NOMO-1 treated with DMSO at 0.1 percent for 48 hours (cell line): ENCODE results near the gene MAP3K9.
A peak's percentile ranks its signal among the peaks of the same experiment; 100 is the strongest.

Experiments
- DNase-seq: peaks from one replicate; lab custom pipeline; 2025; ENCODE audit not compliant: unreplicated experiment; lab: John Stamatoyannopoulos, UW

Gene MAP3K9

DNA sequence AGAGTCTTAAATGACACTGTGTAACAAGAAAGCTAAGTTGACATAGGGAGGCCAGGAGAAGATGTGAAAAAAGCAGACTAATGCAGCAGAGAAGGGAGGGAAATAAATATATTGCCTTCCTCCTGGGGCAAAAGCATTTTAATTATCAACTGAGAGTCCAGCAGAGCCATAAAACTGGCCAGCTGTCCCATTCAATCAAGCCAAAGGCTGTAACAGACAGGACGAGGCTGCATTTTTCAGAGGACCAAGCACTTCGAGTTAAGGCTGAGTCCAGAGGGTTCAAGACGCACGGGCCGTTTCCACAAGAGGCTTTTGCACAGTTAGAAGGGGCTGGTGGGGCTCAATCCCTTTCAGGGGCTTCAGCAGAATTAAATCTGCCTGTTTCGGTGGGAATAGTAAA is 20.4 kb downstream of the MAP3K9 start:
- DNase-seq = no peak

DNA sequence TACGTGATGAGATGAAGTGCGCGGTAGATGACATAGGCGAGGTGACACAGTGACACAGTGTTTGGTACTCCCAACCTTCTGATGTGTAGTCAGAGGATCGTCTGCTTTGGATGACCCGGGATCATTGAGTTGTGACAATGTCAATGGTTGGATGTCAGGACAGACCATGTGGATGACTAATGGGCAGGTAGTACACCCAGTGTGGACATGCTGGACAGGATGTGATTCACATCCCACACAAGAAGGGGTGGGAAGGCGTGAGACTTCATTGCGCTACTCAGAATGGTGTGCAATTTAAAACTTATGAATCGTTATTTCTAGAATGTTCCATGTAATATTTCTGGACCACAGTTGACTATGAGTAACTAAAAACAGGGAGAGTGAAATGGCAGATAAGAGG is 23.8 kb downstream of the MAP3K9 start:
- no peak for DNase-seq

DNA sequence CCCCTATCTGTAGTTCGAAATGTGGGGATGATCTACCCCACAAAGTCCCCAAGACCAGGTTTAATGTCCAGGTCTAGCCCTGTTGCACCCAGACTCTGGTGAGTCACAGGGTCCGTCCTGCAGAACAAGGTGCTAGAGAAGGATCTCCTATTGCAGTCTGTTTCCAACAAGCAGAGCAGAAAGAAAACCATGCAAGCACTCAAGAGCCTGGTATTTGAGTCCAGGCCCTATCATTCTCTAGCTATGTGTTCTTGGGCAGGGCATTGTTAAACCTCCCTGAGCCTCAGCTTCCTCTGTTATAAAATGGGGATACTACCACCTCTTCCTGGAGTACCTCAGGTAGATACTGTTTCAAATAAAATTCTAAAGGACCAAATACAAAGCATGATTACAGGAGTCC is 24.4 kb downstream of the MAP3K9 start:
- no peak for DNase-seq

DNA sequence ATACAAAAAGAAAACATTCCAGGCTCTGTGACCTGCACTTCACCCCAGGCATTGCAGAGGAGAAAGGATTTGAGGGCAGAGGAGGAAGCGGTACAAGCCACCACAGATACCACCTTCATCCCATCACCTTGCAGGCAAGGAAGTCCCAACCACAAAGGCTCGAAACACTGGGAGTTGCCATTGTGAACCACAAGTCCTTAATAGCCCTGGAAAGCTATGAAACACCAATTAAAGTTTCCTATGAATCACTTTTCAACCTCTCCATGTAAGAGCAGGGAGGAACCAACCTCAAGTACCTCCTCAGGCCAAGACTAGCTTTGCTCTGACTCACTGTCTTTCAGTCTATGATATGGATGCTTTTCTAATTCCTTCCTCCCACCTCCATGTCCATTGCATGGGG is 27.0 kb downstream of the MAP3K9 start:
- peak; percentile 8 for DNase-seq

DNA sequence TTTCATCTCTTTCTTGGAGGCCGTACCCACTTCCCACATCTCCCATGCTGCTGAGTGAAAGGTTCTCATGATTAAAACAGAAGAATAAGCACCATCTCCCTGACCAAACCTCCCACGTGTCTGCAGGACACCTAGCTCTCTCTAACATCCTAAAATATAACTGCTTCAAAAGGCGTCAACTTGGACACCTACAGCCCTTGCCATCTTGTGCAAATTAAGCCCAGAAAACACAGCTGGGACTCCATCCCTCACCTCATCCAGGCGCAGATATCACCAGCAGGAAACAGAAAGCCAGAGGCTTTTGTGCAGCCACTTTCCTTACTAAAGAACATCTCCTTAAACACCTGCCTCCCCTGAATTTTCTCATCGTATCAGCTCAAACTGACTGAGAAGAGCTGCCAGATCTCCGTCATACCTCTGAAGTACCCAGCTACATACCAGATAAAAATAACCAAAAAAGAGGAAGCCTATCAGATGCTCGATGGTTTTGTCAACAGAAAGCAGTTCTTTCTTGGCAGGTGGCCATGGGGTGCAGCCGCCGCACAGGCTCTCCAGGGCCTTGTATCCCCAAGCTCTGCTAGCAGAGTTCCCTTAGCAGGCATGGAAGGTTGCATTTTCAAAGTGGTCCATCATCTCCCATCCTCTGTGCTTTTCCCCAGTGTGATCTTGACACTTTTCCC is 28.8 kb downstream of the MAP3K9 start:
- DNase-seq = peak; percentile 79

DNA sequence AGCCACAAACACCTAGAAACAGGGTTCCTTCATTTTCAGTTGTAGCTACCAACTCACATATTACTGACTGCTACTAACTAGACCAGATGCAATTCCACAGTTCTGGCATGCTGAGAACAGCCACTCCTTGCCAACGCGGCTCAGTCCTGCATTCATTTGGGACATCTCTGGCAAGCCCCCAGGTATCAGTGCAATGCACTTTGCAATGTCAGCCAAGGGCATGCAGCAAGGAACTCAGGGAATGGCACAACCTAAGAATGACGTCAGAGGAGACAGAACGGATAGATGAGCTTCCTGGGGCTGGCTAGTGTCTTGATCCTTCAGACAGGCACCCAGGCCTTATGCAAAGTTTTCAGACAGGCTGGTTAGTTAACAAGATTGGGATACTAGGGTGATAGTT is 29.6 kb downstream of the MAP3K9 start:
- no peak for DNase-seq

DNA sequence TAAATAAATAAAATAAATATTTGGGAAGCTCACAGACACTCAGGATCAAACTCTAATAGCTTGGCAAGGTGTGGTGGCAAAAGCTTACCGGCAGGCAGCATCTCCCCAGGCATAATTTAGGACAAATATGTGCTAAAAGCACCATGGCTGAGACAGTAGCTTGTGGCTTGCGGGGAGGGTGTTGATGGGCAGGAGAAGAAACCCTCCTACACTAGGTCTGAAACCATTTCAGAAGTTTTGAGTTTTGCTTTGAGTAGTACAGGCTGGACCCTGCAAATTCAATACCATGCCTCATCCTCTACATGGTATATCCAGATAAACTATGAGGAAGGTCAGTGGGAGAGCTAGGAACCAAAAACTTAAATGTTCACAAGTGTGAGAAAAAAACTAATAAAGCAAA is 33.1 kb downstream of the MAP3K9 start:
- no peak for DNase-seq

DNA sequence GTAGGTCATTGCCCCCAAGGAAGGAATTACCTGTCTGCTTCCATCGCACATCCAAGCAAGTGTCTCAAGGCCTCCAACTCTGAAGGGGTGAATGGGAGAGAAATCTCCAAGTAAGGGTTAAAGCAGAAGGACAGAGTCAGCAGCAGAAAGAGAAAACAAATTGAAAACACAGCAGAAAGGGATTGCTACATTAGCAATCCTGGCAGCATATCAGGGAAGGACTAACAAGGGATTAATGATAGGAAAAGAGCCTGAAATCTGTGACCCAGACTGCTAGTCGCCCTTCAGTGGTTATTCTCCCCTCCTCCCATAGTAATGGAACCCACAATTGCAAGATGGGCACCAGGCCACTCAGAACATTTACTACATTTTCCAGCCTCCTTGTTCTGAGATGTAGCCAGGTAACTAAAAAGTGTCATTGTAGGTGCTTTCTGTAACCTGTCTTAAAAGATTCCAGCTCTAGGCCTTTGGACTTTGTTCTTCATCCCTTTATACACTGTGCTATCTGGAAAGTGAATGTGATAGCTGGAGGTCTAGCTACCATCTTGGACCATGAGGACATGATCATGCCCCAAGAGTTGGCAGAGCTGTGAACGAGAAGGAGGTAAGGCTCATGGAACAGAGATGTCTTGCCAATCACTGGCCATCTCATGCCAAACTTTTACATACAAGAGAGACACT is 36.0 kb downstream of the MAP3K9 start:
- no peak for DNase-seq

DNA sequence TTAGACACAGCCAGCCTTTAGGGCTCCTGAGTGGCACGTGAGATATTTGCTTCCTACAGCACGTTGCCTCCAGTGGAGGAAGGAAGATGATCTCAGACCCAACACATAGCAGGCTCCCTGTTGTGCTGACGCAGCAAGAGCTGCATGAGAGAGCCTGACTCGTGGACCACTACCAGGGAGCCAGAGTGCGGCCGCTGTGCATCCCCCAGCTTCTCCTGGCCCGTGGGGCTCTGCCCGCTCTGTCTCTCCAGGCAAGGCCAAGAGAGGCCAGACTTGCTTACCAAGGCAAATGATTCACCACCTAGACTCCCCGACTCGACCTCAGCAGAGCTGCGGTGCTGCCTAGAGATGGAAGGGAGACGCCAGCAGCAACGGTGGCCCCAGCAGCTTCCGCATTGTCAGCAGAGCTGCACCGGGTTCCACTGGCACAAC is 37.5 kb downstream of the MAP3K9 start:
- DNase-seq = no peak

DNA sequence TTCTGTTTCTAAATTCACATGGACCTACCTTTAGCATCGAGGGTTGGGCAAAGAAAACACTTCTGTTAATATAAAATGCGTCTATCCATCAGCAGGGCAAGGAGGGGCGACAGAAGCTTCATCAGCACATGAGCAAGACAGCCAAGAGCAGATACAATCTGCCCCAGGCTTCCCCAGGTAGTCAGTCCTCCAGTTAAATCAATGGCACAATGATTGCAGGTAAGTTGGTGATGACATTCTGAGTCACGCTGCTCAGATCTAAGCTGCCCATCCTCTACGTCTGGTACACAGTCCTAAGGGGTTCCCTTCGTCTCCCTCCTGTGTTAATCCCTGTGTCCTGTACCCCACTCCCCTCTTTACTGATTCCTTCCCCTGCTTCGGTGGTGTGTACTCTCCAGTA is 38.8 kb downstream of the MAP3K9 start:
- DNase-seq = no peak

DNA sequence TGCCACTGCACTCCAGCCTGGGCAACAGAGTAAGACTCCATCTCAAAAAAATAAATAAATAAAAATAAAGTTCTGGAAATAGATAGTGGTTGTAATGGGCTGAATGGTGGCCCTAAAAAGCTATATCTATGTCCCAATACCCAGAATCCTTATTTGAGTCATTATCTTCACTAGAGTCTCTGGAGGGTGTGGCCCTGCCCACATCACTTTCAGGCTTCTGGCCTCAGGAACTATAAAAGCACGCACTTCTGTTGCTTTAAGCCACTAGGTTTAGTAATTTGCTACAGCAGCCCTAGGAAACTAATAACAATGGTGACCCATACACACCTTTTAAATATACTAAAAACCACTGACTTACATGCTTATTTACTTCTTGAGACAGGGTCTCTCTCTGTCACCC is 49.9 kb downstream of the MAP3K9 start:
- DNase-seq = no peak

DNA sequence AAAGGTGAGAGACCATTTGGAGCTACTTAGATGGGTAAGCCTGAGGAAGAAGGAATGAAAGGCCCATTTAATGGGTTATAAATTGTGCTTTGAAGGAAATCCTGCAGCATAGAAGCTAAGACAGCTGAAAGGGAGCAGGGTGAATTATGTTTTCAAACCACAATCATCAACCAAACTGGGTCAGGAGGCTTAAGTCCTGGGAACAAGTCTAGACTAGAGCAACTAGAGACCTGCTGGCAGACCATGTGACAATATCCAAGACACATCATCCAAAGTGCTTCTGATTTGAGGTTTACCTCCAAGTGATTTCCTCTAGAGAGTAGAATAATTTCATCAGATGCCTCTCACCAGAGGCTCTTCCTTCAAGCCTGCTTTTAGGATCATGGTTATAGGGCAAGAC is 53.7 kb downstream of the MAP3K9 start:
- DNase-seq = no peak

DNA sequence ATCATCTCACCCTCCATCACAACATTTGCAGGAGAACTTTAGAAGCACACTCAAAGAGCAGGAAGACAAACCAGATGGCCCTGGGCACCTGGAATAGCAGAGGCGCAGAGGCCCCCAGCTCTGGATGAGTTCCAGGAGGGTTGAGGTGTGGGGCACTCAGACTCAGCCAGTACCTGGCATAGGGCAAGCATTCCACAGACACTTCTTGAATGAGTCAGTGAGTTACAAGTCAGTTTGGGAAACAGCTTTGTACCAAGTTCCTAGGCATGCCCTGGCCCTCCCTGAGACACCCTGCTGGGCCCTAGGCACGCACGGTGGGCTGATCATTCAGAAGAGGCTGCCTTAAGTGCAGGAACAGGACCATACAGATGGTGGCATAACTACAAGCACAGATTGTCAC is 54.3 kb downstream of the MAP3K9 start:
- no peak for DNase-seq

DNA sequence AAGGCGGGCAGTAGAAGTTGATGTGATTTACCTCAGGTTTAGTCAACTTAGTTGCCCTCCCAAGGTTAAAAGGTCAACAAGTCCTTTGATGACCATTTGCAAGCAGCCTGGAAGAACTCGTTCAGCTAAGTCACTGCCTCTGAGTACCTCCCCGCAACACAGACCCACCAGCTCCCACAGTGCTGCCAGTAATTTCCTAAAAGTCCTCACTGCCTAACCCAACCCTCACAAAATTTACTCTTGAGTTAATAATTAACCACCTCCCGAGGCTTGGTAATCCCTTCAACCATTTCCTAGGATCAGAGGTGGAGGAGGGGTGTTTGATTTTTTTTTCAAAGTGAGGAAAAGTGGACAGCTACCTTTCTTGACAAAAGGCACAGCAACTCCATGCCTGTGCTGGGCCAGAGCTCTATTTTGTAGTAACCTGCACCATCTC is 55.8 kb downstream of the MAP3K9 start:
- no peak for DNase-seq

DNA sequence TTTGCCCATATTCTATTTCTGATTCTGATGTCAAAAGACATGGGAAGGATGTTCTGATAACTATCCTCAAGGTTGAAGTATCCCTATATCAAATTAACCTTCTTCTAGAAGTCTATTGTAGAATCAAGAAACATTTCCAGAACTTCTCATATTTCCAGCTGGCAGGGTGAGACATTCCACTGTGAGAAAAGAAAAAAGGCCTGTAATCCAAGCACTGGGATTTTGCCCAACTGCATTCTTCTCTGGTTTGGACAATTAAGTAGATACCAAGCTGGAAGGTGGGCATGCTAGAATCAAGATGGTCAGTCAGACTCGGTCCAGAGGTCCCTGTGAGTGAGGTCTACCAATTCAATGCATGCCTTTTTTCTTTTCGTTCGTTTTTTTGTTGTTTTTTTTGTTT is 60.9 kb downstream of the MAP3K9 start:
- no peak for DNase-seq

DNA sequence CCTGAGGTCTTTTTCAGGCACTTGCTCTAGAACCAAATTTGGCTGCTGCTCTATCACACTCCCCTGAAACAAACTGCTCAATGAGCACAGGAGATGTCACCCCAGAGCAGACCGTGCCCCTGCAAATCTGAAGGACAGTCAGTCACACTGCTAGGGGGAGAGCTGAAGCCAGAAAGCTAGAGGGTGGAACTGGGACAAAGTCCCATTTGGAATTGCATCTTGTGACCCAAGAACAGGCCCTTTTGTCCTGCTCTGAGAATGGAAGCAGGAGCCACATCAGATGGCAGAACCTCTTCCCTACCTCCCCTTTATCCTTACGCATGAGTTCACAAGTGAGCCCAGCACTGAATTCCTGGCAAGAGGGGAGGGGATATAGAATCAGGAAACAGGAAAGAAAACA is 64.7 kb downstream of the MAP3K9 start:
- no peak for DNase-seq

DNA sequence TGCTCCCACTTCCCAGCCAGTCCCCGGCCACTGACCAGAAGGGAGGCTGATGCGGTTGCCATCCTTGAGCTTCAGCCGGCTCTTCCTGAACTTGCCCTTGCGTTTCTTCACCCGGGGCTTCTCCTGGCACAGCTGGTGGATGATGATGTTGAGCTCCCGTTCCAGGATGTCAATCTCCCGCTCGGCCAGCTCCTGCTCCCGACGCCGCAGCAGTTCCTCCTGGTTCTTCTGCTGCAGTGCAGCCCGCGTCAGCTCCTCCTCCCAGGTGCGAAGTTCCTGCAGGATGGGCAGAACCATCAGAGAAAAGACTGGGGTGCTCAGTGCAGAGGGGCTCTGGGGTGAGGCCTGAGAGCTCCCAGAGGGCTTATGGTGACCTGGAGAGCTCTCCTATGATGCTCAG is 67.0 kb downstream of the MAP3K9 start:
- no peak for DNase-seq

DNA sequence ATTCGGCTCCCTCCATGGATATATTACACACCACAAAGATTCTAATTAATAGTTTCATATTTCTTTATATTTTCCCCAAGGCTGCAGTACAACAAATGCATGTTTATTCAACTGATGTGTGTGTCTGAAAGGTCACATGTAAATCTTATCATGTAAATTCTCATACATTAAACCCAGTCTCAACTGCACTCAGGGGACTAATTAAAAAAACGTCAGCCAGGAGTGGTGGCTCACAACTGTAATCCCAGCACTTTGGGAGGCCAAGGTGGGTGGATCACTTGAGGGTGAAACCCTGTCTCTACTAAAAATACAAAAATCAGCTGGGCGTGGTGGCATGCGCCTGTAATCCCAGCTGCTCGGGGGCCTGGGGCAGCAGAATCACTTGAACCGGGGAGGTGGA is 67.8 kb downstream of the MAP3K9 start:
- DNase-seq = no peak

DNA sequence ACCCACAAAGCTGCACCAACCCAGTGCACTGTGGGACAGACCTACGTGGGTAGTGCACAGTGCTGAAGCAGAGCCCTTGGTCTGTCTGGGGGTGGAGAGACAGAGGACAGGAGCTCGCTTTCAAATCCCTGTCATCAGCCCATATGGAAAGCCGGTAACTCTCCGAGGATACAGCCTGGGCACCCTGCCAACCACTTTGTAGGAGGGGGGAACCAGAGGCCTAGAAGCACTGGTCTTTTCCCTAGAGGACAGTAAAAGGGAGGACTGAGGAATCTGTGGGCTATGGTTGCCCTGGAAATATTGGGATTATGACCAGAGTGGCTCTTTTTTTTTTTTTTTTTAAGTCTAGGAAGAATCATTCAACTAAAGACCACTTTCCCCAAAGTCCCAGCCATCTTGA is 74.3 kb downstream of the MAP3K9 start:
- DNase-seq = no peak

DNA sequence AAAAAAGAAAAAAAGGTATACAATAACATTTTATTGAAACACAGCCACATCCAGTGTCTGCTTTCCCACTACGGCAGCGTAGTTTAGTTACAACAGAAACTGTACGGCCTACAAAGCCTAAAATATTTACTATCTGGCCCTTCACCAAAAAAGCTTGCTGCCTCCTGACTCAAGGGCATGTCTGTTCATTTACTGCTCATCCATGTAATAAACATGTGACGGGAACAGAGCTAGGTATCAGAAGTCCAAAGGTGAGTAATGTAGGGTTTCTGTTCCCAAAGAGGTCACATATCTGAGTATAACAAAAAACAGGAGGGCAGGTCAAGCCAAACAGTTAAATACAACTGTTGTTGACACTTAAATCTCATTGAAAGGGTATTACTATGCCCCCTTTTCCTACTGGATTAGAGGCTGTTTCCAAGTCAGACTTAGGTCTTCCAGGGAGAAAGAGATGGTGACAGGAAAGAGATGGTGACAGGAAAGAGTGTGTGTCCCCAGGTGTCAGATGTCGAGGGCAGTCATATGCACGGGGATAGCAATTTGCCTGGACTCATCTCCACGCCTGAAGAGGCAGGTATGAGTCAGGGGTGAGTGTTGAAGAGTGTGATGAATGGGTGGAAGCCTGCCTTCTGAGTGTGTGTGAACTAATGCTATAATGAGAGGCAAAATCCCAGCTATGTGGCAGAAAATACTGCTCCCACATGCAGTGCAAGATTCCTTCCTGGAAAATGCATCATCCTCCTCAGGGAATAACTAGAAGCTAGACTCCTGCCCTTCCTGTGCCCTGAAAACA is 77.7 kb downstream of the MAP3K9 start:
- no peak for DNase-seq

DNA sequence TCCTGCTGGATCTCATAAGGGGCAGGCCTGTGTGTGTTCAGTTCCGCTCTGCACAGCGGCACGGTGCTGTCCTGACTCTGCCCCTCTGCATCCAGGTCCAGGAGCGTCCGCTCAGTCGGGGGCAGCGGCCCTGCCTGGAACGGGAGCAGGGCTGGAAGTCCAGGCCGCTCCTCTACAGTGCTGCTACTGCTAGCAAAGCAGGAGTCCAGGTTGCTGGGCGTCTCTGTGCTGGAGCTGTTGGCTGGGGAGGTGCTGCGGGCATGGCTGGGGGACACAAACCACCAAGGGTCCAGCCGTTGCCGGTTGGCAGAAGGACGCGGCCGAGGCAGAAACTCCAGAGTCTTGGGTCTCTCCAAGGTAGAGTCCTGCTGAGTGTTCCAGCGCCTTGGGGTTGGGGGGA is 78.9 kb downstream of the MAP3K9 start:
- DNase-seq = no peak
